Measurements from ENCODE around the gene PARD3B.
"Not testable (repeated sequence)": the region's sequence is repeated elsewhere in the genome, so short reads cannot be mapped to it uniquely, and the experiment has no call there.

The PARD3B gene

GRCh38 chr2:205170399-205170798, 625.1 kb downstream of the PARD3B start:
- DNase-seq = no peak

DNA sequence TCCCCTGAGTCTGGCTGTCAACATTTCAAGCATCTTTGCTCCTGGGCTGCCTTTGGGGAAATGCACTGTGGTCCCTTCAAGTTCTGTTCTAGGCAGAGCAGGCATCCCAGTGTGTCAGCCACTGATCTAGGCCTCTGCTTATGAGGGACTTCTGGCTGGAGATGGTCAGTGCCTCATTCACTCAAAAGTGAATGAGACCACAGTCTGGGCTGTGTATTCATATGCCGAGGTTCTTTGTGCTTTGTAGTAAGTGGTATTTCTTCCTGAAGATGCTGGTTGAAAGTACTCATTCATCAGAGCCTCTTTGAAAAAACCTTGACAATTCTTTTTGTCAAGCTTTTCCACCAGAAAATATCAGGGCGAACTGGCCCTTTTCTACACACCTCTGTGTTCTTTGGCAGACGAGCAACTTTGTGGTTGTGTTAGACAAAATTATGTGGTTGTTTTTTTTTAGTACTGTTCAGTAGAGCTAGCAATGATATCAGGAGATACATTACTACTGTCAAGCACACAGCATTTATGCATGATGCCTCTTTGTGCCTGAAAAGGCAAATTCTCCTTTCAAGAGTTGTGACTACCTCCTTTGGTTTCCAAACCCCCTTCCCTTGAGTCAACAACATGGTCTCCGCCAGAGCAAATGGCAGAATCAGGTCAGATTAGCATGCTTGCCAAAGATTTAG, 626.1 kb downstream of the PARD3B start:
- no peak for DNase-seq

- DNase-seq = no peak
Observed at GRCh38 chr2:205175831-205176230, 630.6 kb downstream of the PARD3B start.

- DNase-seq = no peak
Observed at GRCh38 chr2:205176546-205176945, 631.3 kb downstream of the PARD3B start.

DNA sequence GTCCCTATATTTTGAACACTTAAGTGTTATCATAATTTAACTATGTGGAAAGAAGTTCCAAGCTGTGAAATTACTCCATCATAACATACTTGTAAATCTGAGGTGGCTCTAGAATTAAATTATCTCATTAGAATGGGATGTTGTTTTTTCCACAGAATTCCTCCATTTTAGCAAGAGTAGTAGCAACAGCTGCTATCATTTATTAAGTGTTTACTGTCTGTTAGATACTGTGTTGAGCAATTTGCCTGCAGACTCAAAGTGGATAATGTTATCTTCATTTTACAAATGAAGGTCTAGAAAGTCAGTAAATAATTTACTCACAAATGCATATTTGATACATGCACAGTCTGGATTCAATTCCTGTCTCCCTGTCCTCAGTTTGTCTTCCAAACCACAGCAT, 632.3 kb downstream of the PARD3B start:
- DNase-seq = no peak

DNA sequence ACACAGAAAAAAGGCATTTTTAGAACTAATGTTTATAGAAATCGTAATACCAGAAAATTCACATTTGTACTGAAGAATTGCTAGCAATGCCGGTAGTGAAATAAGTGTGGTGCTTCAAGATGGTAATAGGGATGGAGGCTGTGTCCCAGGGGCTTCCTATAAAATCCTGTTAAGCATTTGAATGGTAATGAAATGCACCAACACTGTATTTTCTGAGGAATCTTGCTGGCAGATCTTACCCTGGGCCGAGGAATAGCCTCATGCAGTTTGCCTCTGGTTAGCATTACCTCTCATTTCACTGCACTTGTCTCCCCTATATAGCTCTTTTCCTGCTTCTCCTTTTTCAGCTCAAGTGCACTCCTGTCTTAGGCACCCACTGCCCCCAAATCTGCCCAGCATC, 635.5 kb downstream of the PARD3B start:
- no peak for DNase-seq

GRCh38 chr2:205187731-205188130, 642.5 kb downstream of the PARD3B start:
- DNase-seq = no peak

- DNase-seq = no peak
Observed at GRCh38 chr2:205188239-205189138, 643.2 kb downstream of the PARD3B start.

GRCh38 chr2:205189301-205189700, 644.0 kb downstream of the PARD3B start:
- DNase-seq = no peak

DNA sequence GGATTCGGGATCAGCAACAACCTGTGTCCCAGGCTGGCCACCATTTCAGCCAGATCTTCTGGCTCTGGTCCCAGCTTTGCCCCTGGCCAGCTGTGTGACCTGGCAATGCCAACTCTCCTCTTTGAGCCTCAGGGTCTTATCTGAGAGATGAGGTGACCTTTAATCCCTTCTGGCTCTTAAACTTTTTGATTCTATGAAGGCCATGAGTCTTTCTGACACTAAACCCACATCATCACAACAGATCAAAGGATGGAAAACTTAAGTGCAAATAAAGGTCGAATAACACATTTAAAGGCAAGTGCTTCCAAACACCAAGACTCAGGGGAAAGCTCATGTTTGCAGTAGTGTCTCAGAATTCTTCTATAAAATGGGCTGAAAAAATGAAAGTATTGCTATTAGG, 645.3 kb downstream of the PARD3B start:
- DNase-seq = no peak

DNA sequence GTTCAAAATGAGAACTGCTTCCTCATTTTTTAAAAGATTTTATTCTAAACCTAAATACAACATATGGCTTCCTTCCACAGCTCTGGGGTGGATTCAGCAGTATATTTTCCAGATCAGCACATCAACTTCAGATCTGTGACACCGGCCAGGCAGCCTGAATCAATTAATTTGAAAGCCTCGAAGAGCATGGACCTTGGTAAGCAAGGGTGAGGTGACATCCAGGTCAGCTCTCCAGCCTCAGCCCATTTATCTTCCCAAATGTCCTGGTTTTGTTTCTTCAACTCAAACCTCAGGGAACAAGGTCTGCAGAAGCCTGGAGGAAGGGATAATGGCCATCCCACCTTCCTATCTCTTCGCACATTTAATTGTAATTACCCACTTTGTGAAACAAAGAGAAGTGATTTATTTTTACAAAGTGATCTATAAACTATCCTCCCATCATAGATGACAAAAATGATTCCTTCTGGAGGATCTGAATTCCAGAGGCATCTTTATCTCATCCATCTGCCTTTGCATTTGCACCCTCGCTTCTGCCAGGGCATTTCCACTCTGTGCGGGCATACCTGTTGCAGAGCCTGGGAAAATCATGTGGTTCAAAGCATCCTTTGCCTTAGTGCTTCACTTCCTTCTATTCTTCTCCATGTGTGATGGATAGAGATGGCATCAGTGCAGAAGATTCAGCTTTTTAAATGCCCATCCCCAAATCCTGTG, 648.0 kb downstream of the PARD3B start:
- DNase-seq = no peak

- DNase-seq = no peak
Observed at GRCh38 chr2:205193836-205194228, 648.6 kb downstream of the PARD3B start.

GRCh38 chr2:205197468-205198139, 652.3 kb downstream of the PARD3B start:
- no peak for DNase-seq

DNA sequence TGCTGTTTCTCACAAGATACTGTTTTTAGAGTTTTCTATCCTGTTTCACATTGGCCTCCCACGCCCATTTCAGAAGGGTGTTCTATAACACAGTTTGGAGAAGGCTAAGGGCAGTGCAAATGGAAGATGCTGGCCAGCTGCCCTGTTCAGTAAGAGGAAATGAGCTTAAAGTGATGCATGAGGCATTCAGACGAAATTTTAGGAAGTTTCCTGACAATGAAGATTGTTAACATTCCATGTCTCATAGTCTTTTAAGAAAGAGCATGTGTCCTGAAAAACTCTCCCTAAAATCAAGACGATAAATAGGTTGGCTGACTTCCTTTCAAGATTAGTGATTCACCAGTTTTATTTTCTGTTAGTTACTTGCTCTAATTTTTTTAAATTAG, 652.9 kb downstream of the PARD3B start:
- no peak for DNase-seq

DNA sequence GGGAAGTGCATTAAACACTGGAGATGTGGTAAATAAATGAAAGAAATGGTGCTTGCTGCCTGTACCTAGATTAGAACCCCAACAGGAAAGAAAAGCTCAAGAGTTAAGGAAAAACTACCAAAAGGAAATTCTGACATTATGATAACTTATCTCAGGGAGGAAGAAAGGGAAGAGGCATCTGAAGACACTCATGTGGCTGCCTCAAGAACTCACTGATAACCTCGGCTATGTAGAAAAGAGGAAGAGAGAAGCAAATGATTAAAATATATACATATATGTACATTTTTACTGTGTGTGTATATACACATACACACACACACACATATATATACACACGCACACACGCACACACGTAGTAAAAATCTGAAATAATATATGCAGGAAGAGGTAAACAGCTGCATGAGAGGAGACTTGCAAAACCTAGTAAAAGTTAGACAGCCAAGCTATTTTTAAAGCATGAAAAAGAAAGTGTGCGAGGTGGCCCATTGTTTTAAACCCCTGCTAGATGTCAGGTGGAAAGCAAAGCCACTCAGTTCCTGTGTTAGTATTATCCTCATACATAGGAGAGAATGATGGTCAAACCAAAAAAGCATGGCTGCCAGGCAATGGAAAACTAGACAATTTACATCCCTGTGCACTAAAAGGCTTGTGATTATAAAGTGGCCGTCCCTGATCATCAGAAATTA, 654.0 kb downstream of the PARD3B start:
- DNase-seq = no peak

- no peak for DNase-seq
Observed at GRCh38 chr2:205210494-205210893, 665.2 kb downstream of the PARD3B start.

DNA sequence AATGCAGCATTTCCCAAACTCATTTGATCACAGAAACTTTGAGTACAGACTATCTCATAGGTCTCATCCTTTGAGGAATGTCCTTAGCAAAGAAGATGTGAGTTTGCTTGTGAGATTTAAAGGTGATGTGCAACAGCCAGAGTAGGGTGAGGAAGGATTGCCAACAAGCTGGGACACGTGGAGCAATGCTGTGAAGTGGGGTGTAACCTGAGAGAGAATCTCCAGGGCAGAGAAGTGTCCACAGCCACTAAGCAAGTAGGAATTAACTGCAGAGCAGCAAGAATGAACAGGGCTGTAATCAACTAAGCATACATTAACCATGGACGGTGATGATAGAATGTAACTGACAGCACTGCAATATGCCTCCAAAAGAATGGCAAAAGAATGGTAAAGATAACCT, 667.1 kb downstream of the PARD3B start:
- no peak for DNase-seq

- no peak for DNase-seq
Observed at GRCh38 chr2:205216092-205216491, 670.8 kb downstream of the PARD3B start.

DNA sequence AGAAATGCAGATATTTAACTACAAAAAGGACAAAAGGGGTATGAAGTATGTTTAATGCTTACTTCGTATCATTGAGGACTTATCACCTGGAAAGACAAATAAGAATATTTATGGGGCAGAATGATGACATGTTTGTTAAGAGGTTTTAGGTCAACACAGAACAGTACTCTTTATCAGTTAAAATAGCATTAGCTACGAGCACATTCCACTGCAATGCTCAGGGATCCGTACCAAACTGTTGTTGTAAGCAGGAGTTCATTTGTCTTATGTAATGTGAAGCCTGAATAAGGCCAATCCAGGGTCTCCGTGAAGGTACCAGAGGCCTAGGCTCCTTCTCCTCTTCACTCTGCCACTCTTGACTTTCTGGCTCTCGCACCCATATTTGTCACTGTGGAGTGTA, 671.3 kb downstream of the PARD3B start:
- DNase-seq = no peak

GRCh38 chr2:205217004-205217403, 671.7 kb downstream of the PARD3B start:
- no peak for DNase-seq

DNA sequence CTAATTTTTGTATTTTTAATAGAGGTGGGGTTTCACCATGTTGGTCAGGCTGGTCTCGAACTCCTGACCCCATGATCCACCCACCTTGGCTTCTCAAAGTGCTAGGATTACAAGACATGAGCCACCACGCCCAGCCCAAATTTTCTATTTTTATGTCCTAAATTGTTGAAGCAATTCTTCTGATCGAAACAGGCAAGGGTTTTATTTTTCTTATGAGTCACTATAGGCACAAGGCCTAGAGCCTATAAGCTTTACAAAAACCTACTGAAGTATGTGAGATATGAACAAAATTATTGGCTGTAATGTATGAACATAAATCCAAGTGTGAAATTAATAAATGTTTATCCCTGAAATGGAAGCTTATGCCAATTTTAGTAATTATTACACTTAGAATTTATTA, 672.8 kb downstream of the PARD3B start:
- no peak for DNase-seq

DNA sequence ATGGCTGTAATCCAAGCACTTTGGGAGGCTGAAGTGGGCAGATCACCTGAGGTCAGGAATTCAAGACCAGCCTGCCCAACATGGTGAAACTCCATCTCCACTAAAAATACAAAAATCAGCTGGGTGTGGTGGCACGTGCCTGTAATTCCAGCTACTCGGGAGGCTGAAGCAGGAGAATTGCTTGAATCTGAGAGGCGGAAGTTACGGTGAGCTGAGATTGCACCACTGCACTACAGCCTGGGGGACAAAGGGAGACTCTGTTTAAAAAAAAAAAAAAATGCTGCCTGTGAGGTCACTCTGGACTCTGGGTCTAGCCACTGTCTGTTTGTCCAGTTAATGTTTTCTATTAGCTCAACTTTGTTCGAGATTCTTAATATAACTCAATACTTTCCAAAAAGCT, 673.5 kb downstream of the PARD3B start:
- not testable (repeated sequence) for DNase-seq

- DNase-seq = no peak
Observed at GRCh38 chr2:205220559-205220958, 675.3 kb downstream of the PARD3B start.
